HG03457 (cell line): Measurements from ENCODE around the gene PRAMEF13.
"Not testable (repeated sequence)": the region's sequence is repeated elsewhere in the genome, so short reads cannot be mapped to it uniquely, and the experiment has no call there.

ENCODE experiments used
- ATAC-seq: cut with Tn5 transposase; IDR thresholded peaks from one replicate; pipeline ENCODE4 v1.9.1; 2021; ENCODE audit warnings: moderate number of reproducible peaks; ENCODE audit not compliant: unreplicated experiment

Gene PRAMEF13

DNA sequence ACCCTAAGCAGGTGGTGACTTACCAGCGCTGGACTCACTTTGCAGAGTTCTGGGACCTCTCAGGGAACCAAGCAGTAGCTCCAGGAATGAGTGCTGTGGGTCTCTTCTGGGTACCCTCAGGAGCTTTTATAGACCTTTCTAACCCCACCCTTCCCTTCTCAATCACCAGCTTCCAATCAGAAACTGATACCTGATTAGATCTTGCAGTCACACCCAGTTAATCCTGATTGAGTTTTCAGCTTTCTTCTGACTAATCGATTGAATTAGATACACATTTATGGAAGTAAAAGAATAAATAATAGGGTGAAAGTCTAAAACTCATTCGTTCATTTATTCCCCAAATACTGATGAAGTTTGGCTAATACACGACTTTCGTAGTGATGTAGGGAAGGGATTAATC, at the start of gene PRAMEF13:
Gene PRAMEF13, minus strand, starts transcription at position 101 of the 400 bp plus-strand sequence. CDS start 1,820 bp downstream, outside the sequence.
- ATAC-seq = not testable (repeated sequence)

GRCh38 chr1:13247122-13247521, 45.9 kb upstream of the PRAMEF13 start:
- not testable (repeated sequence) for ATAC-seq

DNA sequence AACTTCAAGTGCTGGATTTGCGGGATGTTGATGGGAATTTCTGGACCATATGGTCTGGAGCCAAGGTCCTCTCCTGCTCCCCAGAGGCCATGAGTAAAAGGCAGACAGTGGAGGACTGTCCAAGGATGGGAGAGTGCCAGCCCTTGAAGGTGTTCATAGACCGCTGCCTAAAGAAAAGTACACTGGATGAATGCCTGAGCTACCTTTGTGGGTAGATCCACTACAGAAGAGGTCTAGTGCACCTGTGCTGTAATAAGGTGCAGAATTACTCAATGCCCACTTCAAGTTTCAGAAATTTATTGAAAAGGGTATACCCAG, 45.3 kb upstream of the PRAMEF13 start:
- ATAC-seq = not testable (repeated sequence)

- ATAC-seq = not testable (repeated sequence)
These were observed 44.8 kb upstream of the PRAMEF13 start for GRCh38 chr1:13245841-13246553.

DNA sequence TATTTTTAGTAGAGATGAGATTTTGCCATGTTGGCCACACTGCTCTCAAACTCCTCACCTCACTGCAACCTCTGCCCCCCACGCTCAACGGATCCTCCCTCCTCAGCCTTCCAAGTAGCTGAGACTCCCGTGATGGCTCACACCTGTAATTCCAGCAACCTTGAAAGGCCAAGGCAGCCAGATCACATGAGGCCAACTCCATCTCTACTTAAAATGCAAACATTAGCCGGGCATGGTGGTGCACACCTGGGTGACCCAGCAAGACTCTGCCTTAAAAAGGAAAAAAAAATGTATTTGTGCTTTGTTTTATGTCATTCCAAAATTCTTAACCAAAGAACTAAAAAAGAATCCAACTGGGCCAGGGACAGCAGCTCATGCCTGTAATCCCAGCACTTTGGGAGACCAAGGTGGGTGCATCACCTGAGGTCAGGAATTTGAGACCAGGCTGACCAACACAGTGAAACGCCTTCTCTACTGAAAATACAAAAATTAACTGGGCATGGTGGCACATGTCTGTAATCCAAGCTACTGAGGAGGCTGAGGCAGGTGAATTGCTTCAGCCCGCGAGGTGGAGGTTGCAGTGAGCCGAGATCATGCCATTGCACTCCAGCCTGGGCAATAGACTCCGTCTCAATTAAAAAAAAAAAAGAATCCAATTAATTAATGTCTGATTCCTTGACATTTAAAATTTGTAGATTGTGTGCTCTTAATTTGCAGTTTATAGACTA, 42.5 kb upstream of the PRAMEF13 start:
- not testable (repeated sequence) for ATAC-seq

- ATAC-seq = not testable (repeated sequence)
These were observed 38.4 kb upstream of the PRAMEF13 start for GRCh38 chr1:13239633-13240032.

GRCh38 chr1:13237572-13237971, 36.4 kb upstream of the PRAMEF13 start:
- not testable (repeated sequence) for ATAC-seq

GRCh38 chr1:13234057-13234456, 32.8 kb upstream of the PRAMEF13 start:
- ATAC-seq = not testable (repeated sequence)

- ATAC-seq = not testable (repeated sequence)
These were observed 30.8 kb upstream of the PRAMEF13 start for GRCh38 chr1:13232056-13232455.

- not testable (repeated sequence) for ATAC-seq
These were observed 30.0 kb upstream of the PRAMEF13 start for GRCh38 chr1:13231061-13231750.

DNA sequence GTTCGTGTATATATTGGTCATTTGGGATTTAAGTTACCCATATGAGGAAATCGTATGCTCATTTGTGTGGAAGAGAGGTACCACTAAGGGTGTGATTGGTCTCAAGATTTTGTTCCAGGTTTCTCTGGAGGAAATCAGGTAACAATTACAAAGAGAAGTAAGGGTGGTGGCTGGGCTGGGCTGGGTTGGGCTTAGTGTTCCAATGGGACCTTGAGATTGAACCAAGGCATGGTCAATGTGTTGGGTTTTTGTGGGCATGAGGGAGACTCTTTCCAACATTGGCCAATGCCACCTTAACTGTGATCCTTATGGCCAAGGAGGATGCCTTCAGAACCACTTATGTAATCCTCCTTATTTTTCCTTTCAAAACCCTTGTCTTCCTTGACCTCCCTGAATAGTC, 29.4 kb upstream of the PRAMEF13 start:
- ATAC-seq = not testable (repeated sequence)

DNA sequence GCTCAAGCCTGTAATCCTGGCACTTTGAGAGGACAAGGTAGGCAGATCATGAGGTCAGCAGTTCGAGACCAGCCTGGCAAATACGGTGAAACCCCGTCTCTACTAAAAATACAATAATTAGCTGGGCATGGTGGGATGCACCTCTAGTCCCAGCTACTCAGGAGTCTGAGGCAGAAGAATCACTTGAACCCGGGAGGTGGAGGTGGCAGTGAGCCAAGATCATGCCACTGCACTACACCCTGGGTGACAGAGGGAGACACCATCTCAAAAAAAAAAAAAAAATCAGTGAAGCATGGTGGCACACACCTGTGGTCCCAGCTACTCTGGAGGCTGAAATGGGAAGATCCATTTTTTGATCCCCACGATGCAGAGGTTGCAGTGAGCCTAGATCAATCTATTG, 28.9 kb upstream of the PRAMEF13 start:
- ATAC-seq = not testable (repeated sequence)

- no peak for ATAC-seq
These were observed 27.2 kb upstream of the PRAMEF13 start for GRCh38 chr1:13228343-13228781.

DNA sequence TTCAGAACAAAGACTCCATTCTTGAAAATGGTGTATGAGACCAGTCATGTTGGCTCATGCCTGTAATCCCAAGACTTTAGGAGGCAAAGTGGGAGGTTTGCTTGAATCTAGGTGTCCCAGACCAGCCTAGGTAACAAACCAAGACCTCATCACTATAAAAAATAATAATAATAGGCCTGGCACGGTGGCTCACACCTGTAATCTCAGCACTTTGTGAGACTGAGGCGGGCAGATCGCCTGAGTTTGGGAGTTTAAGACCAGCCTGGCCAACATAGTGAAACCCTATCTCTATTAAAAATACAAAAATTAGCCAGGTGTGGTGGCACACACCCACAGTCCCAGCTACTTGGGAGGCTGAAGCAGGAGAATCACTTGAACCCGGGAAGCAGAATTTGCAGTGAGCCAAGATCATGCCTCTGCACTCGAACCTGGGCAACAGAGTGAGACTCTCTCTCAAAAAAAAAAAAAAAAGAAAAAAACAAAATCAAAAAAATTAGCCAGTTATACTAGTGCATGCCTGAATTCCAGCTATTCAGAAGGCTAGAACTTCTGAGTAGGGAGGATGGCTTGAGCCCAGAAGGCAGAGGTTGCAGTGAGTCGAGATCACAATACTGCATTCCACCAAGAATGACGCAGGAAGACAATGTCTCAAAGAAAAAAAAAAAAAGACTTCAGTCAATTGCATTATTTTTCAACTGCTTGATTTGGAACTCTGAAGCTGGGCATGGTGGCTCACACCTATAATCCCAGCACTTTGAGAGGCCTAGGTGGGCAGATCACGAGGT, 26.3 kb upstream of the PRAMEF13 start:
- ATAC-seq = not testable (repeated sequence)

- not testable (repeated sequence) for ATAC-seq
These were observed 24.5 kb upstream of the PRAMEF13 start, which contains the start of gene PRAMEF18 for GRCh38 chr1:13225675-13226204. TSS of gene PRAMEF18 (minus strand) at chr1:13226154. CDS start at chr1:13226106, 48 bp downstream.

- no peak for ATAC-seq
These were observed 23.4 kb upstream of the PRAMEF13 start for GRCh38 chr1:13224480-13225060.

DNA sequence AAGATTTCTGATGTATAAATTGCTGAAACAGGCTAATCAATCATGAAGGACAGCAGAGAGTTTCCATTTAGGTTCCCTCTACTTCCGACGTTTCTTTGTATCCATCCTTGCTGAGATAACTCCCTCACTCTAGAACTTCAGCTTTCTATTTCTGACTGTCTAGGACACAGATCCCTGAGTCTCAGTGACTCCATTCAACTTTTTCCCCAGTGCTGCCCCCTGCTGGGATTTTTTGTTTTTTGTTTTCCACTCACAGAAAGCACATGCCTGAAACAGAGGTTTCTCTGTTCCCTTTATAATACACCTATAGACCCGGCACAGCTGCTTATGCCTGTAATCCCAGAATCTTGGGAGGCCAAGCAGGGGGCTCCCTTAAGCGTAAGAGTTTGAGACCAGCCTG, 21.6 kb upstream of the PRAMEF13 start:
- ATAC-seq = not testable (repeated sequence)

- not testable (repeated sequence) for ATAC-seq
These were observed 18.0 kb upstream of the PRAMEF13 start for GRCh38 chr1:13219203-13219602.

DNA sequence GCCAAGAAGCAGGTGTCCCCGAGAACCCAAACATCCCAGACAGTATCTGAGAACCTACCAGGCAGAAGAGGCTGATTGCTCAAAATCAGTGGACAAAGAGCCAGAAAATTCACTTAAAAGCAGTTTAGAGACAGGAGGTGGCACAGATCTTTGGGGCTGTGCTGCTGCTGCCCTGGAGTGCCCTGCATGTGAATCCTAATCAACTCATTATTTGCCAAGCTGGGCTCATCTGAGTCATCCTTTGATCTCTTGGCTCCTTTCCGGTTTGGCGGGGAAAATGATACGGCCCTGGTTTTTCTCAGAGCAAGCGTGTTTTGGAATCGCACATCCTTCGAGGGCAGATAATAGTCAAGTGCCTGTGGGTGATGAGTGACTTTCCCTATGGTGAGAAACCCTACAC, 15.4 kb upstream of the PRAMEF13 start:
- not testable (repeated sequence) for ATAC-seq

DNA sequence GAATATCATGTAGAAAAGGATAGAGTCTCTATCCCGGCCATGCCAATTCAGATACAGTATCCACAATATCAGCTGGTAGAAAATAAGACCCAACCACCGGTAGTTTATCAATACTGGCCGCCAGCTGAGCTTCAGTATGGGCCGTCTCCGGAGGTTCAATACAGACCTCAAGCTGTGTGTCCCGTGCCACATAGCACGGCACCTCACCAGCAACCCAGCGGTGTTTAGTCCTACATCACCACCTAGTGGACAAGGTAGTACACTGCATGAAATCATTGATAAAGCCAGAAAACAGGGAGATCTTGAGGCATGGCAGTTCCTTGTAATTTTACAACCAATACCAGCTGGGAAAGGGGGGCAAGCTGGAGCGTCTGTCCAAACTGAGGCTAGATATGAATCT, 7.5 kb upstream of the PRAMEF13 start:
- not testable (repeated sequence) for ATAC-seq
